KMS-11 (cell line): ENCODE measurements around the gene DIP2C.

Experiments
- H2AFZ ChIP-seq: fragments of 200-600 bp; sonication (generic); 2 replicates; pipeline ENCODE4 v1.6.1; 2016; ENCODE audit warnings: antibody characterized with exemption, mixed run types, low read depth
- H3K27ac ChIP-seq: fragments of 200-600 bp; sonication (generic); 2 replicates; pipeline ENCODE4 v1.6.1; 2016; ENCODE audit warnings: mild to moderate bottlenecking, mixed run types
- H3K27me3 ChIP-seq: fragments of 200-600 bp; sonication (generic); 2 replicates; pipeline ENCODE4 v1.6.1; 2017; ENCODE audit warnings: mild to moderate bottlenecking, low read depth, mixed run types, moderate library complexity; ENCODE audit not compliant: insufficient read depth
- H3K36me3 ChIP-seq: fragments of 200-600 bp; sonication (generic); 2 replicates; pipeline ENCODE4 v1.6.1; 2017; ENCODE audit warnings: mild to moderate bottlenecking, mixed run types; ENCODE audit not compliant: insufficient read depth
- H3K4me1 ChIP-seq: fragments of 200-600 bp; sonication (generic); 2 replicates; pipeline ENCODE4 v1.6.1; 2016; ENCODE audit warnings: mild to moderate bottlenecking, low read depth, mixed run types; ENCODE audit not compliant: poor library complexity, severe bottlenecking
- H3K4me2 ChIP-seq: fragments of 200-600 bp; sonication (generic); 2 replicates; pipeline ENCODE4 v1.7.0; 2016; ENCODE audit warnings: mild to moderate bottlenecking, mixed run types
- H3K4me3 ChIP-seq: fragments of 200-600 bp; sonication (generic); IDR thresholded peaks from 2 replicates; pipeline ENCODE4 v1.6.1; 2017; ENCODE audit warnings: low read depth, low read length, mixed read lengths; ENCODE audit not compliant: insufficient read depth
- H3K79me2 ChIP-seq: fragments of 200-600 bp; sonication (generic); 2 replicates; pipeline ENCODE4 v1.6.1; 2016; ENCODE audit warnings: low read depth, mixed run types; ENCODE audit not compliant: insufficient read depth
- H3K9ac ChIP-seq: fragments of 200-600 bp; sonication (generic); 2 replicates; pipeline ENCODE4 v1.6.1; 2016; ENCODE audit warnings: mild to moderate bottlenecking, mixed run types
- H4K20me1 ChIP-seq: fragments of 200-600 bp; sonication (generic); 2 replicates; pipeline ENCODE4 v1.6.1; 2016; ENCODE audit warnings: mild to moderate bottlenecking, mixed run types; ENCODE audit not compliant: insufficient read depth
- CTCF ChIP-seq: fragments of 200-600 bp; sonication (generic); conservative IDR thresholded peaks from 2 replicates; pipeline ENCODE4 v1.6.1; 2017; ENCODE audit warnings: low read depth, mild to moderate bottlenecking, antibody characterized with exemption, low read length, moderate library complexity, mixed read lengths

DIP2C gene

GRCh38 chr10:499991-500390 is 189.5 kb downstream of the DIP2C start:
- no peak overlapping the region for H3K4me2 ChIP-seq

GRCh38 chr10:498760-499435 is 190.6 kb downstream of the DIP2C start:
- H3K9ac ChIP-seq, result no peak overlapping the region
- peaks cover 21% of the 10 kb centered on the region for H3K4me1 ChIP-seq
- no peaks in the 10 kb centered on the region for H4K20me1 ChIP-seq
- no peak overlapping the region for H2AFZ ChIP-seq
- TF ChIP-seq CTCF, result no peak
- no peak overlapping the region for H3K4me3 ChIP-seq
- H3K27ac ChIP-seq, result no peak overlapping the region
- H3K79me2 ChIP-seq, result peaks cover 35% of the 10 kb centered on the region; the same call in 1 of the 2 replicates
- no peaks in the 10 kb centered on the region for H3K27me3 ChIP-seq
- no peak overlapping the region for H3K4me2 ChIP-seq
- H3K36me3 ChIP-seq, result no peaks in the 10 kb centered on the region

More at GRCh38 chr10:499991-500390, 189.5 kb downstream of the DIP2C start:
- TF ChIP-seq CTCF, result no peak
- H3K9ac ChIP-seq, result no peak overlapping the region
- H3K27me3 ChIP-seq, result no peaks in the 10 kb centered on the region
- no peak overlapping the region for H3K27ac ChIP-seq
- peaks cover 21% of the 10 kb centered on the region for H3K4me1 ChIP-seq
- no peaks in the 10 kb centered on the region for H3K36me3 ChIP-seq
- no peaks in the 10 kb centered on the region for H4K20me1 ChIP-seq
- no peak overlapping the region for H3K4me3 ChIP-seq
- H3K79me2 ChIP-seq, result peaks cover 35% of the 10 kb centered on the region; the same call in 1 of the 2 replicates
- no peak overlapping the region for H2AFZ ChIP-seq

GRCh38 chr10:497898-498451 is 191.5 kb downstream of the DIP2C start:
- Histone ChIP-seq H3K79me2 (peaks cover 32% of the 10 kb centered on the region; the same call in 1 of the 2 replicates), H2AFZ (no peak overlapping the region), H3K27me3 (no peaks in the 10 kb centered on the region), H3K4me1 (peaks cover 21% of the 10 kb centered on the region), H3K27ac (no peak overlapping the region), H3K36me3 (no peaks in the 10 kb centered on the region), H4K20me1 (no peaks in the 10 kb centered on the region), H3K4me2 (no peak overlapping the region), H3K4me3 (no peak overlapping the region), H3K9ac (no peak overlapping the region)
- no peak for TF ChIP-seq CTCF

GRCh38 chr10:497289-497688 is 192.2 kb downstream of the DIP2C start:
- Histone ChIP-seq H3K79me2 (peaks cover 28% of the 10 kb centered on the region; the same call in 1 of the 2 replicates), H4K20me1 (no peaks in the 10 kb centered on the region; the same call in 1 of the 2 replicates), H3K4me1 (peaks cover 18% of the 10 kb centered on the region), H3K4me3 (no peak overlapping the region), H3K36me3 (no peaks in the 10 kb centered on the region), H3K27me3 (no peaks in the 10 kb centered on the region), H3K9ac (no peak overlapping the region), H3K27ac (no peak overlapping the region), H2AFZ (no peak overlapping the region), H3K4me2 (no peak overlapping the region)
- no peak for TF ChIP-seq CTCF
